Limb (tissue), 2 donors: Measurements from ENCODE around the gene STRIP2.
"Not testable (repeated sequence)": the region's sequence is repeated elsewhere in the genome, so short reads cannot be mapped to it uniquely, and the experiment has no call there.

Experiments
- DNase-seq, 2 donors: peaks; one replicate each; pipeline ENCODE4 v3.0.0-alpha.2; 2016; ENCODE audit errors: extremely low spot score in 2 of 2

Gene STRIP2

DNA sequence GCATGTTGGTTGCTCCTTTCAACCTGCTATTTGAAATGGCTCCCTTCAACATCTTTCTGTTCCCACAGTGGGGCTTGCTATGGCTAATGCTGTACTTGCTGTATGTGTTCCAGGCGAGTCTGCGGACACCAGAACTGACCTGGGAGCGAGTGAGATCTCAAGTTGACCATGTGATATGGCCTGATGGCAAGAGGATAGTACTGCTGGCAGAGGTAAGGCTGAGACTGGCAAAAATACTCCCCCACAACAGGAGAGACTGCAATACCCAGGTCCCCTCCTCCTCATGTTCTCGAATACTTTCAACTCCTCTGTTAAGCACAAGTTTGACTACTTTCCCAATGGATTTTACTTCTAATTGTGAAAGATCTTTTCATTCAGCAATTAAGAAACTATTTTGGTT is 11.5 kb upstream of the STRIP2 start:
- DNase-seq: no peak

DNA sequence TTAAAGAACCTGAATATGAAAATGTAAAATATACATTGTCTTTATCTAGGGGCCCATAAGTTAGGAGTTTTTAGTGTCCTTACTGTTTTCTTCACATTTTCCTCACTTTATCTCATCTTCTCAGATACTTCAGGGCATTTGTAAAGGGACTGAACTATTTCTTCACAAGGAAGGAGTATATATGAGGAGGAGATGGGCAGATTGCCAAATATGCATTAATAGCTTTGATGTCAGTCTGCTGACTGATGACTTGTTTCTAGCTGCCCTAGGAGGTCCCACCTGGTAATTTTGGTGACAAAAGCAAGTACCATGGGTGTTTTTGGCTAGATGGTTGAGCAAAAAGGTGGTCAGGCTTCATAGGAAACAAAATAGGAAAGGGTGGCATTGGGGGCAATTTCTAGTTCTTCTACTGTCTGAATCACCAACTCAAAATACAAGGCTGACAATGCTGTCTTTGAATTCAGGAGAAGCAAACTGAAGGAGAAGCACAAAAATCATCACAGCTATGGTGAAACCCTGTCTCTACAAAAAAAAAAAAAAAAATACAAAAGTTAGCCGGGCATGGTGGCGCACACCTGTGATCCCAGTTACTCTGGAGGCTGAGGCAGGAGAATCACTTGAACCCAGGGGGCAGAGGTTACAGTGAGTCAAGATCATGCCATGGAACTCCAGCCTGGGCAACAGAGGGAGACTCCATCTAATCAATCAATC is 10.4 kb upstream of the STRIP2 start:
- DNase-seq: no peak

DNA sequence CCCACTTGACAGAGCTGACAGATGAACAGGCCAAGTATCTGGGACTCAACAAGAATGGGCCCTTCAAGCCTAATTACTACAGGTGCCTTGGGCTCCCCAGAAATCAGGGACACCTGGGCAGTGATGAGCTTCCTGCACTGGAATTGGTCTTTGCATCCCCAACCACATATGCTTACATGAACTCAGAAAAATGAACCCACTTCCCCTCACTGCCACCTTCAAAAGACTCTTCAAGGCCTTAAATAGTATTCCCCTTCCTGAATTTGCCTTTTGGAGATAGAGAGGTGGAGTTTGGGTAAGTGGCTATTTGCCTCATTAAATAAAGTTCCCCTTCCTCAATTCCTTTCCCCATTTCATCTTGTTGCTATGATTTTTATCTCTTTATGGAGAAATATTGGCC is 7.8 kb upstream of the STRIP2 start:
- no peak for DNase-seq

DNA sequence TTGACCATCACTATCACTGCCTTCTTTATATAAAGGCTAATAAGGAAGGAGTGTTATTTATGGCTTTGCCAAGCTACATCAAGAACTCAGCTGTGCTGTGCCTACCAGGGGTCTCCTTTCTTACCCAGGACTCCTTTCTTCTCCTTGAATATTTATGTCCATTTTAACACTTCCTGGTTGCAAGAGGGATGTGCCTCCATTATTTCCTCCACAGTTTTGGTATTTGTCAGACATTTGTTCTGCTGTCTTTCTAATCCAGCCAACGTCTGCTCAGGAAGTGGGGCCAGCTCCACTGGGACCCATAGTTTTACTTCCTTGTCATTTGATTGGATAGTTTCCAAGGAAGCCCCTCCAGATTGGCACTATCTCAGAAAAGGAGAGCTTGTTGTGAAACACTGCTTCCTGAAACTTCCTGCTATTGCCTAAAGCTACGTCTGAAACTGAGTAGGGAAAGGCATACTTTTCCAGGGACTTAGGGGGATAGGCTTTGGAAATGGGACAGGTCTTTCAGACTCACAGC is 6.6 kb upstream of the STRIP2 start:
- DNase-seq: no peak

DNA sequence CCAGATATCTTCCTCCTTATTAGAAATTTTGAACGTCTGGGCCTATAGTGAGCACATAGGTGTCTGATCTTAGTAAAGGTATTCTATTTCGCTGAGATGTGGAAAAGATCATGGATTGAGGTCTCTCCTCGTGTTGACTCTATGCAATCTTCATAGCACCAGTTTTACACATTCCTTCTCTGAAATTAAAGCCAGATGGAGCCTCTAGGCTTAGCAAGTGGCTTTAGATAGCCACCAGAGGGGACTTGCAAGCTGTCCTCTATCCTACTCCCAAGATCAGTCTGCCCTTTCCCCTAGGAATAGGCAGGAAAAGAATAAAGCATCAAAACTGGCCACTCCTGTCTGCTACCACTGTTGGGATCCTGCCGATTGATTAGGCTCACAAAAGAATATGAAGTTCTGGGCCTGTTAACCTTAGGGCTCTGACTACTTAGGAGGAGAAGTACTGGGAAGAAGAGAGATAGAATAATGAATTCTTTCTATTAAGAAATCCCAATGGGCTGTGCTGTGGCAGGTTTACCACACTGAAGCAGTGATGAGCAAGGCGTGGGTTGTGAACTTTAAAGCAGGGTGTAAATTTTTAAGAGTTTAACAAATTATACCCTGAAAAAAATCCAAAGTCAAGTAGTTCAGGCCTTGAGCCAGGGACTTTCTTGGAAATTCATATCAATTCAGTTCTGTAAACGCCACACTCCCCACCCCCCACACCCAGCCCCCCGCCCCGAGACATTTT is 2.2 kb upstream of the STRIP2 start:
- no peak for DNase-seq

DNA sequence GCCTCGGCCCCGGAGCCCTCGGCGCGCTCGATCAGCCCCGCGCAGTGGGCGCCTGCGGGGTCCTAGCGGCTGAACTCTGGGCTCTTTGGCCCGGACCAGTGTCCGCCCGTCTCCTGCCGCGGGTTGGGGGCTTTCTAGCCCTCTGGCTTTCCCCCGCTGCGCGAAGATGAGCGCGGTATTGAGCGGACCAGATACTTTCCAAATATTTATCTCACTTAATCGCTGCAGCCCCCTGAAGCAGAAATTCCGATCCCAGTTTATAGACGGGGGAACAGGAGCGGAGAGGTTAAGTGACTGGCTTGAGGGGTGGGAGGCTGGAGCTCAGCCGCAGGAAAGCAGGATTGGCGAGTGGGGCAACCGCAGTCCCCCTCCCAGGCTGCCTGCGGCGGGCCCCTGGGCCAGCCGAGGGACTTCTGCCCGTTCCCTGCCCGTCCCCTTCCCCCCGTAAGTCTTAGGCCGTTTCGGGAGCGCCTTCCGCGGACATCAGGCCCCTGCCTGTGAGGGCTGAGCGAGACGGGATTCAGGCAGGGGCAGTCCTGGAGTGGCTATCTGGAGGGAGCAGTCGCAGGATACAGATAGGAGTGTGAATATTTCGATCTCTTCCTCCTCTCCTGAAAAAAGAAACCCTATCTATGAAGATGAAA is 565 bp downstream of the STRIP2 start:
- DNase-seq: no peak

DNA sequence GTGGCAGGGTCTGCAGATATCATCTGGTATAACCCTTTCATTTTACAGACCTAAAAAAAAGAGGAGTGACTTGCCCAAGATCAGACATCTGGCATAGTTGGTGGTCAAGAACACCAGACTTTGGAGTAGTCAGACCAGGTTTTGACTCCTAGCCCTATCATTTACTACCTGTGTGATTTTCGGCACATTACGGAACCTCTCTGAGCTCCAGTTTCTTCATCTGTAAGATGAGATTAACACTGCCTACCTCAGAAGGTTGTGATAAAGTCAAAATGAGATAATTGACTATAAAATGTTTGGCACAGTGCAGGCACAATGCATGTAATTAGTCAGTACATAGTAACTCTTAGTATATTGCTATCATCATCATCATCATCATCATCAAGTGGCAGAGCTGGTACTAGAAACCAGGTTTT is 1.2 kb downstream of the STRIP2 start:
- DNase-seq: no peak

DNA sequence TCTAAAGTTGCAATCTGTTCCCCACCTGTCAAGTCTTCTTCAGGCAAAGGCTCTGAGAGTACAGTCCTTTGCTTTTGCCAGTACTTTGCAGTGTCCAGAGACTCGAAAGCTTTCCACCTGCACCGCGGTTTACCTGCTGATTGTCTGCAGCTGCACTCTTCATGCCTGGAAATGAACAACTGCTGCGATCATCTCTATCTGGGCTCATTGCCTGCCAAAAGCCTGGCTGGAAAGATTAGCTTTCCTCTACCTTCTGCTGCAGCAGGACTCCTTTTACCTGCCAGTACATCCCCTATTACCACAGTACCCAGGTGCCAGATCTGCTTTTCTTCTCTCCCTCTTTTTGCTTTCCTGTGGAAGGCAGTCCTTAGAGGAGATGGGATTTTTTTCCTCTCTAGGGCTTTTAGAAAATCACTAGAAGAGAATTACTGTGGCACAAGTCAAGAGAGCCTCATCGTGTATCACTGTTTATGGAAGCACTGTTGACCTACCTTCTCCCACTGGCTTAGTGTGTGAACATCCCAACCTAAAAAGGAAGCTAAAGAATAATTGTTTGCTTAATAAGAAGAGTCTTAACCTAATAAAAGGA is 2.2 kb downstream of the STRIP2 start:
- no peak for DNase-seq

DNA sequence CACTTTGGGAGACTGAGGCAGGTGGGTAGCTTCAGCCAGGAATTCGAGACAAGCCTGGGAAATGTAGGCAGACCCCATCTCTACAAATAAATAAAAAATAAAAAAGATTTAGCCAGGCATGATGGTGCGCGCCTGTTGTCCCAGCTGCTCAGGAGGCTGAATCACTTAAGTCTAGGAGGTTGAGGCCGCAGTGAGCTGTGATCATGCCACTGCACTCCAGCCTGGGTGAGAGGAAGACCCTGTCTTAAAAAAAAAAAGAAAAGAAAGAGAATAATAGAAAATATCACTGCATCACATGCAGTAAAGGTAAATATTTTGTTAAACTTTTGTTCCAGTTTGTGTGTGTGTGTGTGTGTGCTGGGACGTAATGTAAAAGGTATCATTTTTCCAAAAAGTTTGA is 3.0 kb downstream of the STRIP2 start:
- no peak for DNase-seq

DNA sequence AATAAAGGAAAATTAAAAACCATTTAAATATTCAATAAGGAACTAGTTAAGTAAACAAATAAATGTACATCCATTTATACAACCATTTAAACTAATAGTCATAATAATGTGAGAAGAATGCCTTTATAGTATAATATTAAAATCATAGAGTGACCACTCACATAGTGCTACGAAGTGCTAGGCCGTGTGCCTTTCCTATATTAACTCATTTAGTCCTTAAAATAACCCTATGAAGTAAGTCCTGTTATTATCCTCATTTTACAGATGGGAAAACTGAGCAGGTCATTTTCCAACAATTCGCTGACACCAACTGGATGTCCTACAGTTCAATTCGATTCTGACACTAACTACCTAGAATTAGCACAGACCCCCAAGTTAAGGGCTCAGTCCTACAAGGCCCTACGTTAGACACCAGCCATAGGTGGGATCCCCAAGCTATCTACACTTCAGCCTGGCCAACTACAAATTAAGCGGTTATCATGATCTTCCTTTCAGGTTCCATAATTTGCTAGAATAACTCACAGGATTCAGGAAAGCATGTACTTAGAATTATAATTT is 4.1 kb downstream of the STRIP2 start:
- DNase-seq: no peak

DNA sequence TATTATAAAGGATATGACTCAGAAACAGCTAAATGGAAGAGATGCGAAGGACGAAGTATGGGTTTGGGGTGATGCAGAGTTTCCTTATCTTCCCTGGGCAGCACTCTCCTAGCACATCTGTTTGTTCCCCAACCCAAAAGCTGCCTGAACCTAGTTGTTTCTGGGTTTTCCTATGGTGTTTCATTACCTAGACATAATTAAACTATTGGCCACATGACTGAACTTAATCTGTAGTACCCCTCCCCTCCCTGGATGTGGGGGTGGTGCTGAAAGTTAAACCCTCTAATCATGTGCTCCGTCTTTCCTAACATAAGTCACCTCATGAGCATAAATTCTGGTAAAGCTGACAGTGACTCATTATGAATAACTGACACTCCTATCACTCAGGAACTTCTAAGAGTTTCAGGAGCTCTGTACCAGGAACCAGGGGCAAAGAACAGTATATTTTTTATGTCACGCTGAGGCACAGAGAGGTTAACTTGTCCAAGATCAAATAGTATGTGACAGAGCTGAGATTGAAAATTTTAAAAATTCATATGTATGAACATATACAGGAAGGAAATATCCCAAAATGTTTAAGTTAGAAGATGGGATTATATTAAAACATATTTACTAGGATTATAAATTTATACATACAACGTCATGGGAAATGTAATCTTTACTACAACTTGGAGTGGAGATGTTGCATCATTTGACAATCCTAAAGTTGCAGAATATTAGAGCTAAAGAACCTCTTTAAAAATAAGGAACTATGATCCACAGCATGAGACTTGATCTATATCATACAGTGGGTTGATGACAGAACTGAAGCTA is 4.8 kb downstream of the STRIP2 start:
- DNase-seq: no peak

DNA sequence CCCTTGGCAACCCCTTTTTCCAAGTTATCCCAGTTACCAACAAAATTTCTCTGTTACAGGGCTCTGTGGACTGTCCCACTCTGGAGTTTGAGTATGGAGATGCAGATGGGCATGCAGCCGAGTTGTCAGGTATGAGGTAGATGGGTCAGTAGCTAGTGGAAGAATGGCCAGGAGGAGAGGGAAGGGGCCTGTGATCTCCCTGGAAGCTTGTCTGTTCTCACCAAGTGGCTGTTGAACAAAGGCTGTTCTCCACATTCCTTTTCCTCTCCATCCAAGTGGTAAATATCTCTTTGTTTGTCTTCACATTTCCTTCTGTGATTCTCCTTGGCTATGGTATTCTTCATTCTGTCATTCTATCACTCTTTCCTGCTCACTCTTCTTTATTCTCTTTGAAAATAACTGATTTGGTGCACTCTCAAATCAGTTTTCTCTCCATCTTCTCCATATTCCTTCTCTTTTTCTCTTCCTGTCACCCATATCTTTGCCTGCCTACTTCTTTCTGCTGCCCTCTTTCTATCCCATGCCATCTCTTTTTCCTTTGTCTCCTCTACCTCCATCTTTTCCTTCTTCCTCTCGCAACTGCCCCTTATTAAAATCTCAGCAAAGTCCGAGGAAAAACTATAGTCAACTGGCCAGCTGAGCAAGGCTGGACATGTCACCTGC is 5.9 kb downstream of the STRIP2 start:
- DNase-seq: no peak

DNA sequence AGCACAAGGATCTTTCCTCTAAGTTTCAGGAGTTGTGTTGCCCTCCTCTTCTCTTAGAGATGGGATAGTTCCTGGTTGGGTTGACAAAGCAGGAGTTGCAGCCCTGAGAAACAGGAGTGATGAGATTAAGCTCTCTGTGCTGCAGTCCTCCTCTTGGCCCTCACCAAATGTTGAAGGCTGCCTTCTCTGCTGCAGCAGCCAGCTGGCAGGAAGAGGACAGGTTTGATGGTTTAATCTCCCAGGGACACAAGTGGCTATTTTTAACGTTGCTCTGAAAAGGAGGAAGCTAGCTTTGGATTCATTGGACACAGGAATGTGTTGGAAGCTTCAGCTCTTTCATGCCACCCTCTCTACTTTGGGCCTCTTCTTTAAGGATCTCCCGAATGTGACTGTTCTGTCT is 9.4 kb downstream of the STRIP2 start:
- no peak for DNase-seq

DNA sequence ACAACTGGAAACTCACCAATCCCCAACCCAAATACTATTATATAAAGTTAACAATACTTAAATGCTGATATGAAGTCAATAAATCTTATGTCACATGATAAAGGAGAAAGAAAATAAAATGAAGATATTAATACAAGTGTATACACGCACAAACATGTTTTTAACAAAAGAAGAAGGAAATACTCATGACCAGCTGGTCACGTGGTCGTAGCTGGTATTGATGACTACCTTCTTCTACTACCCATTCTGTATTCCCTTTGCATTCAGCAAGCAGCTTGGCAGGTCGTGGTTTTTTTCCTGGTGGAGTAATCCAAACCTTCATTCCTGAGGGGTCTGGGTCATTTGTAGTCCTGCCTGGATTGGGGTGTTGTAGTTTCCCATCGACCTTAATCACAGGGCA is 10.5 kb downstream of the STRIP2 start:
- DNase-seq: not testable (repeated sequence)

DNA sequence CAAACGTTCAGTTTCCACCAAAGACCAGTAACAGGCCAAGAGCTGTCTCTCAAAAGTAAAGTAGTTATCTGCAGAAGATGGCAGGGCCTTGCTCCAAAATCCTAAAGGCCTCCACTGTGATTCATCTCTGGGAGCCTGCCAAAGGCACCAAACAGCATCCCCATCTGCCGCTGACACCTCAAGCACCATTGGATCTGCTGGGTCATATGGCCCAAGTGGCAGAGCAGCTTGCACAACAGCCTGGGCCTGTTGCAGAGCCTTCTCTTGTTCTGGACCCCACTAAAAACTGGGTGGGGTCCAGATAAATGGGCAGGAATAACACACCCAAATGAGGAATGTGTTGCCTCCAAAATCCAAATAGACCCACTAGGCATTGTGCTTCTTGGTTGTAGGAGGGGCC is 12.7 kb downstream of the STRIP2 start:
- DNase-seq: not testable (repeated sequence)

DNA sequence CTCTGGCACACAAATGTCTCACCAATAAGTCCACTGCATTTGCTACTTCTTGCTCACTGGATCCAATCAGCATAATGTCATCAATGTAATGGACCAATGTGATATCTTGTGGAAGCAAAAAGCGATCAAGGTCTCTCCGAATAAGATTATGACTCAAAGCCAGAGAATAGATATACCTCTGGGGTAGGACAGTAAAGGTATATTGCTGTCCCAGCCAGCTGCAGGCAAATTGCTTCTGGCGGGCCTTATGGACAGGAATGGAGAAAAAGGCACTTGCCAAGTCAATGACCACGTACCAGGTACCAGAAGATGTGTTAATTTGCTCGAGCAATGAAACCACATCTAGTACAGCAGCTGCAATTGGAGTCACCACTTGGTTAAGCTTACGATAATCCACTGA is 13.2 kb downstream of the STRIP2 start:
- DNase-seq: not testable (repeated sequence)

DNA sequence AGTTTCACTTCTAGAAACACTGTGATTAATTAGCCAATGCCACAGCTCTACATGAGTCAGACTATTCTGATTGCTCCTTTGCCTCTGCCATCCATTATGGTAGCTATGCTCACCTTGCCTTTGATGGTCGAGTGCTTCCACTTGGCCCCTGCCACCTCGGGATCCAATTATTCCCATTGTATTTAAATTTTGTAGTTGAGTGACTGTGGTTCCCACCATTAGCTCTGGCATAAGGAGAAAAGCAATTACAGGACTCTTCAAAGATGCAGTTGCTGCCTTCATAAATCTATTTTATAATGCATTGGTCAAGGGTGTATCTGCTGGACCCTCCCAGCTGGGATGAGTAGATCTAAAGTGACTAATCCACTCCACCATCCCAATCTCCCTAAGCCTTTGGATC is 14.4 kb downstream of the STRIP2 start:
- DNase-seq: not testable (repeated sequence)

DNA sequence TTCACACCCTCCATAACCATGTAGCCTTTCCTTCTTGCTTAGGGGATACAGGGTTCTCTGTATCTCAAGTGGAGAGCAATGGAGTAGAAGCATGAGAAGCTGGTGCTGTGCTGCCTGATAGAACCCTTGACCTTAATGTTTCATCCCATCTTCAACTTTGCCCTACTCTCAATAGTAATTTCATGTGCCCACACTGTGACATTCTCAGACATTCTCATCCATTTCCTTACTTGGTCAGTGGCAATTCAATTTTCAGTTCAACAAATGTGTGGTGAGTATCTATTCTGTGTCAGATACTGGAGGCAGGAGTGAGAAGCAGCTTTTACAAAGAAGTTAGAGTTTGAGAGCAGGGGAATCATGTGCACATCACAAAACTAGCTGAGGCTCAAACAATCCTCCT is 16.1 kb downstream of the STRIP2 start:
- DNase-seq: no peak

DNA sequence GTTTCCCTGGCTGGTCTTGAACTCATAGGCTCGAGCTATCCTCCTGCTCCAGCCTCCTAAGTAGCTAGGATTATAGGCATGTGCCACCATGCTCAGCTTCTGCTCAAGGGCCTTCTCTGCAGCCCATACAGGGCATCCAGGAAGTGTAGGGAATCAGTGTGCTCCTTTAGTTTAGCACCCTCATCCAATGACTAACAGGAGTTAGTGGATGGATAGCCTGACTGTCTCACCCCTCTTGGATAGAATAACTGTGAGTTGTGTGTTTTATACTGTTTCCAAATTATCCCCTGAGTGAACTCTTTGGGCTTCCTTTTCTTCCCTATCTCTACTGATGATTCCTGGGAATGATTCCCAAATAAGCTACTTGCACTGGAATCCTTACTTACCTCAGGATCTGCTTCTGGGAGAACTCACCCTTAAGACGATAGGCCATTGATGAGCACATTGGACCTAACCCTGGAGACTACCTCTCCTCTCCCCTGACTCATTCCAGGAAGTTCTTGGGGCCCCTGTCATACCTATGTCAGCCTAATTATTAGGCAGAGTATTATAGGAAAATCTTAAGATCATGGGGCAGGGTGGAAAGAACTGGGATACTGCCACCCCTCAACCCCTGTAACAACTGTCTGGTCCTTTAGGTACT is 18.5 kb downstream of the STRIP2 start:
- DNase-seq: no peak
